HepG2 (cell line): Measurements from ENCODE around the gene ISCA1.

Experiments used
- BRCA1 ChIP-seq: sonication (generic); formaldehyde crosslinking; IDR thresholded peaks from 2 replicates; pipeline ENCODE4 v1.4.0; 2020; ENCODE audit warnings: missing genetic modification reagents
- CHD2 ChIP-seq: IDR thresholded peaks from 2 replicates; pipeline ENCODE4 v1.6.1; 2011; ENCODE audit warnings: low read depth, low read length, improper control_type of control experiment
- EZH2 ChIP-seq: conservative IDR thresholded peaks from 2 replicates; pipeline ENCODE4 v1.6.1; 2012; ENCODE audit warnings: mild to moderate bottlenecking, low read depth, low read length, moderate library complexity
- FOXA3 ChIP-seq: IDR thresholded peaks from 2 replicates; pipeline ENCODE4 v1.6.1; 2016; ENCODE audit warnings: missing genetic modification reagents, missing compliant biosample characterization
- GATAD1 ChIP-seq: IDR thresholded peaks from 2 replicates; pipeline ENCODE4 v1.6.1; 2016; ENCODE audit warnings: missing genetic modification reagents, missing compliant biosample characterization
- WIZ ChIP-seq: sonication (generic); formaldehyde crosslinking; IDR thresholded peaks from 2 replicates; pipeline ENCODE4 v1.5.1; 2020; ENCODE audit warnings: mild to moderate bottlenecking, missing genetic modification reagents
- ZFX ChIP-seq: sonication (generic); formaldehyde crosslinking; IDR thresholded peaks from 2 replicates; pipeline ENCODE4 v1.4.0; 2020; ENCODE audit warnings: mild to moderate bottlenecking, low read depth, missing genetic modification reagents, moderate library complexity
- ZNF274 ChIP-seq: sonication (generic); formaldehyde crosslinking; IDR thresholded peaks from 2 replicates; pipeline ENCODE4 v1.5.1; 2020; ENCODE audit warnings: mild to moderate bottlenecking, missing genetic modification reagents
- ZSCAN29 ChIP-seq: sonication (generic); formaldehyde crosslinking; conservative IDR thresholded peaks from 2 replicates; pipeline ENCODE4 v1.4.0; 2020; ENCODE audit warnings: mild to moderate bottlenecking, missing genetic modification reagents
- TF ChIP-seq, protein P1 (sequence below): sonication (generic); formaldehyde crosslinking; IDR thresholded peaks from 2 replicates; pipeline ENCODE4 v1.5.0; 2020; ENCODE audit warnings: mild to moderate bottlenecking, missing genetic modification reagents, moderate library complexity
- TF ChIP-seq, protein P2 (sequence below): sonication (generic); formaldehyde crosslinking; IDR thresholded peaks from 2 replicates; pipeline ENCODE4 v1.8.1; 2023; ENCODE audit warnings: missing genetic modification reagents, mild to moderate bottlenecking, borderline replicate concordance
- TF ChIP-seq, protein P3 (sequence below): sonication (generic); formaldehyde crosslinking; IDR thresholded peaks from 2 replicates; pipeline ENCODE4 v1.4.0; 2020; ENCODE audit warnings: missing genetic modification reagents
- TF ChIP-seq, protein P4 (sequence below): sonication (generic); formaldehyde crosslinking; IDR thresholded peaks from 2 replicates; pipeline ENCODE4; 2020; ENCODE audit warnings: missing genetic modification reagents, mild to moderate bottlenecking, borderline replicate concordance

DNA sequence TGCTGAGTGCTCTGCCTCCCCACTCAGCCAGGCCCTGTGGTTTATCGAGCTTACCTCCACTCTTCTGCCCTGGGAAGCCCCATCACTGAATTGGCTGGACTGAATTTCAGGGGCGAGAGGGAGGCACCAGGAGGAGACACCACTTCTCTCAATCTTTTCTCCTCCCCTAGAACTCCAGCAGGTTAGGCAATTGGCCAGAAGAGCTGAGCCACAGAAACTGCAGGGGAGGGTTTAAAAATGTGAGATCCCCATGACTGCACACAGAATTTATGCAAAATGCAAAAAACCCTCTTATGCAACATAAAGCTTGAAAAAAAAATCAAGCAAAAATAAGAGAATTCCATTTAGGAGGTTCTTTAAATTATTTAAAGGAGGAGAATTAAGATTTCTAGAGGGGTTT lies 42.0 kb upstream of the ISCA1 start:
- no peak for TF ChIP-seq CHD2
- no peak for TF ChIP-seq FOXA3 (CRISPR knock-in tag)
- no peak for TF ChIP-seq EZH2
- TF ChIP-seq ZFX (CRISPR knock-in tag) = no peak
- TF ChIP-seq ZSCAN29 (CRISPR knock-in tag) = no peak
- TF ChIP-seq, protein P1, sequence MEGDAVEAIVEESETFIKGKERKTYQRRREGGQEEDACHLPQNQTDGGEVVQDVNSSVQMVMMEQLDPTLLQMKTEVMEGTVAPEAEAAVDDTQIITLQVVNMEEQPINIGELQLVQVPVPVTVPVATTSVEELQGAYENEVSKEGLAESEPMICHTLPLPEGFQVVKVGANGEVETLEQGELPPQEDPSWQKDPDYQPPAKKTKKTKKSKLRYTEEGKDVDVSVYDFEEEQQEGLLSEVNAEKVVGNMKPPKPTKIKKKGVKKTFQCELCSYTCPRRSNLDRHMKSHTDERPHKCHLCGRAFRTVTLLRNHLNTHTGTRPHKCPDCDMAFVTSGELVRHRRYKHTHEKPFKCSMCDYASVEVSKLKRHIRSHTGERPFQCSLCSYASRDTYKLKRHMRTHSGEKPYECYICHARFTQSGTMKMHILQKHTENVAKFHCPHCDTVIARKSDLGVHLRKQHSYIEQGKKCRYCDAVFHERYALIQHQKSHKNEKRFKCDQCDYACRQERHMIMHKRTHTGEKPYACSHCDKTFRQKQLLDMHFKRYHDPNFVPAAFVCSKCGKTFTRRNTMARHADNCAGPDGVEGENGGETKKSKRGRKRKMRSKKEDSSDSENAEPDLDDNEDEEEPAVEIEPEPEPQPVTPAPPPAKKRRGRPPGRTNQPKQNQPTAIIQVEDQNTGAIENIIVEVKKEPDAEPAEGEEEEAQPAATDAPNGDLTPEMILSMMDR = no peak
- TF ChIP-seq WIZ = no peak
- TF ChIP-seq GATAD1 (CRISPR knock-in tag) = no peak
- TF ChIP-seq, protein P2, sequence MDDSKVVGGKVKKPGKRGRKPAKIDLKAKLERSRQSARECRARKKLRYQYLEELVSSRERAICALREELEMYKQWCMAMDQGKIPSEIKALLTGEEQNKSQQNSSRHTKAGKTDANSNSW = no peak
- TF ChIP-seq BRCA1 (CRISPR knock-in tag) = no peak
- no peak for TF ChIP-seq ZNF274 (CRISPR knock-in tag)
- TF ChIP-seq, protein P3, sequence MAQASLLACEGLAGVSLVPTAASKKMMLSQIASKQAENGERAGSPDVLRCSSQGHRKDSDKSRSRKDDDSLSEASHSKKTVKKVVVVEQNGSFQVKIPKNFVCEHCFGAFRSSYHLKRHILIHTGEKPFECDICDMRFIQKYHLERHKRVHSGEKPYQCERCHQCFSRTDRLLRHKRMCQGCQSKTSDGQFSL (CRISPR knock-in tag) = no peak
- TF ChIP-seq, protein P4, sequence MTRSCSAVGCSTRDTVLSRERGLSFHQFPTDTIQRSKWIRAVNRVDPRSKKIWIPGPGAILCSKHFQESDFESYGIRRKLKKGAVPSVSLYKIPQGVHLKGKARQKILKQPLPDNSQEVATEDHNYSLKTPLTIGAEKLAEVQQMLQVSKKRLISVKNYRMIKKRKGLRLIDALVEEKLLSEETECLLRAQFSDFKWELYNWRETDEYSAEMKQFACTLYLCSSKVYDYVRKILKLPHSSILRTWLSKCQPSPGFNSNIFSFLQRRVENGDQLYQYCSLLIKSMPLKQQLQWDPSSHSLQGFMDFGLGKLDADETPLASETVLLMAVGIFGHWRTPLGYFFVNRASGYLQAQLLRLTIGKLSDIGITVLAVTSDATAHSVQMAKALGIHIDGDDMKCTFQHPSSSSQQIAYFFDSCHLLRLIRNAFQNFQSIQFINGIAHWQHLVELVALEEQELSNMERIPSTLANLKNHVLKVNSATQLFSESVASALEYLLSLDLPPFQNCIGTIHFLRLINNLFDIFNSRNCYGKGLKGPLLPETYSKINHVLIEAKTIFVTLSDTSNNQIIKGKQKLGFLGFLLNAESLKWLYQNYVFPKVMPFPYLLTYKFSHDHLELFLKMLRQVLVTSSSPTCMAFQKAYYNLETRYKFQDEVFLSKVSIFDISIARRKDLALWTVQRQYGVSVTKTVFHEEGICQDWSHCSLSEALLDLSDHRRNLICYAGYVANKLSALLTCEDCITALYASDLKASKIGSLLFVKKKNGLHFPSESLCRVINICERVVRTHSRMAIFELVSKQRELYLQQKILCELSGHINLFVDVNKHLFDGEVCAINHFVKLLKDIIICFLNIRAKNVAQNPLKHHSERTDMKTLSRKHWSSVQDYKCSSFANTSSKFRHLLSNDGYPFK (CRISPR knock-in tag) = no peak
